CD14-positive monocyte (primary cell): ENCODE data around the gene MATK. TPM values are rescaled to one million over a fixed set of nuclear protein-coding genes. Genes with fewer than 3 reads are reported as not detected.

Experiments used
- DNase-seq, 3 donors: peaks; one replicate each; pipeline ENCODE4 v3.0.0-alpha.2; 2011 to 2022
- H2AFZ ChIP-seq: 2 replicates; pipeline ENCODE4 v1.6.0; 2012; ENCODE audit warnings: mild to moderate bottlenecking, low read depth, low read length, inconsistent platforms; ENCODE audit not compliant: insufficient read depth, poor library complexity, severe bottlenecking
- H3K27ac ChIP-seq, 2 donors: 1 replicate in 1 of 2; 2 replicates in 1 of 2; pipeline ENCODE4 v1.5.1; 2012 to 2013; ENCODE audit warnings: low read length in 2 of 2, control low read depth in 1 of 2, inconsistent platforms in 1 of 2, low read depth in 1 of 2, mild to moderate bottlenecking in 1 of 2
- H3K27me3 ChIP-seq, 2 donors: one replicate each; pipeline versions ENCODE4 v1.6.0 to v1.6.1; 2011 to 2013; ENCODE audit warnings: low read length in 2 of 2; ENCODE audit not compliant: control insufficient read depth in 2 of 2, insufficient read depth in 2 of 2
- H3K36me3 ChIP-seq, 2 donors: replicated peaks in 1 of 2; 1 replicate in 1 of 2; 2 replicates in 1 of 2; pipeline versions ENCODE4 v1.5.1 to v1.6.1; 2012 to 2013; ENCODE audit warnings: low read length in 2 of 2, control low read depth in 1 of 2, inconsistent platforms in 1 of 2, mild to moderate bottlenecking in 1 of 2; ENCODE audit not compliant: insufficient read depth in 2 of 2, control insufficient read depth in 1 of 2
- H3K4me1 ChIP-seq, 2 donors: 1 replicate in 1 of 2; 2 replicates in 1 of 2; pipeline versions ENCODE4 v1.5.1 to v1.6.1; 2012 to 2013; ENCODE audit warnings: low read length in 2 of 2, control low read depth in 1 of 2, inconsistent platforms in 1 of 2, mild to moderate bottlenecking in 1 of 2, moderate library complexity in 1 of 2; ENCODE audit not compliant: insufficient read depth in 2 of 2, control insufficient read depth in 1 of 2
- H3K4me2 ChIP-seq: replicated peaks from 2 replicates; pipeline ENCODE3; 2012; ENCODE audit warnings: low read length, moderate library complexity, mild to moderate bottlenecking; ENCODE audit not compliant: poor library complexity, severe bottlenecking; ENCODE audit errors: extremely low read depth
- H3K4me3 ChIP-seq, 3 experiments: fragments of 200-600 bp in 1 of 3; sonication (generic) in 1 of 3; replicated peaks in 1 of 3; 1 replicate in 2 of 3; 2 replicates in 1 of 3; pipeline ENCODE4 v1.5.1; 2011 to 2013; ENCODE audit warnings: low read length in 3 of 3, mild to moderate bottlenecking in 3 of 3, control low read depth in 2 of 3, low read depth in 2 of 3, inconsistent platforms in 1 of 3, moderate library complexity in 1 of 3
- H3K79me2 ChIP-seq: 2 replicates; pipeline ENCODE4 v1.6.0; 2012; ENCODE audit warnings: mild to moderate bottlenecking, control low read depth, inconsistent platforms, low read length, moderate library complexity; ENCODE audit not compliant: insufficient read depth
- H3K9ac ChIP-seq: 2 replicates; pipeline ENCODE4 v1.6.0; 2017; ENCODE audit warnings: low read length, mild to moderate bottlenecking; ENCODE audit not compliant: insufficient read depth, poor library complexity, severe bottlenecking
- H3K9me3 ChIP-seq, 2 donors: replicated peaks in 1 of 2; 1 replicate in 1 of 2; 2 replicates in 1 of 2; pipeline versions ENCODE4 v1.5.1 to v1.6.1; 2012 to 2013; ENCODE audit warnings: low read length in 2 of 2, control low read depth in 1 of 2; ENCODE audit not compliant: control insufficient read depth in 1 of 2, insufficient read depth in 1 of 2
- H4K20me1 ChIP-seq: 2 replicates; pipeline ENCODE4 v1.6.0; 2012; ENCODE audit warnings: mild to moderate bottlenecking, low read length, control low read depth, moderate library complexity; ENCODE audit not compliant: insufficient read depth
- H3K27ac Mint-ChIP-seq, 7 donors: one replicate each; pipeline ENCODE4 v1.8.0; 2020; ENCODE audit warnings: mild to moderate bottlenecking in 7 of 7, mixed read lengths in 7 of 7, moderate library complexity in 6 of 7, inconsistent platforms in 2 of 7
- H3K27me3 Mint-ChIP-seq, 3 donors: one replicate each; pipeline ENCODE4 v1.8.0; 2021 to 2022; ENCODE audit warnings: low read depth in 3 of 3, mild to moderate bottlenecking in 3 of 3, mixed read lengths in 3 of 3, moderate library complexity in 3 of 3, inconsistent platforms in 1 of 3
- H3K36me3 Mint-ChIP-seq, 2 donors: one replicate each; pipeline ENCODE4 v1.8.0; 2020; ENCODE audit warnings: mixed read lengths in 2 of 2, inconsistent platforms in 1 of 2, mild to moderate bottlenecking in 1 of 2
- H3K4me1 Mint-ChIP-seq: one replicate; pipeline ENCODE4 v1.8.0; 2020; ENCODE audit warnings: mild to moderate bottlenecking, mixed read lengths
- H3K4me3 Mint-ChIP-seq, 2 donors: one replicate each; pipeline ENCODE4 v1.8.0; 2020; ENCODE audit warnings: mild to moderate bottlenecking in 2 of 2, mixed read lengths in 2 of 2, moderate library complexity in 1 of 2
- H3K9me3 Mint-ChIP-seq, 7 donors: one replicate each; pipeline ENCODE4 v1.8.0; 2020 to 2022; ENCODE audit warnings: mixed read lengths in 7 of 7, mild to moderate bottlenecking in 6 of 7, moderate library complexity in 6 of 7, inconsistent platforms in 2 of 7
- WGBS: methylation state at CpG from one replicate; pipeline ENCODE4 v1.1.5; 2013; ENCODE audit warnings: missing lambda C conversion rate; ENCODE audit not compliant: insufficient coverage; 5-methylcytosine and 5-hydroxymethylcytosine counted together
- intact Hi-C, 2 donors: fragments of 100-400 bp; cut with micrococcal nuclease; formaldehyde crosslinking; loops; one replicate each; pipeline versions ENCODE4 v1.15.0 to v1.15.1; 2023
- polyA plus RNA-seq, 3 donors: library from polyadenylated mRNA; depleted of rRNA in 1 of 3; unstranded in 2 of 3; stranded (reverse) in 1 of 3; fragments of 300-500 nt in 2 of 3; fragments of >200 nt in 1 of 3; fragmentation: Illumina TruSeq in 2 of 3; gene quantifications; 1 replicate in 2 of 3; 2 replicates in 1 of 3; pipeline ENCODE4 v1.2.3, GENCODE V29; 2012 to 2021
- TF ChIP-seq, protein P1 (sequence below): fragments of 200-600 bp; IDR thresholded peaks from one replicate; pipeline ENCODE4 v1.8.0; 2022; ENCODE audit warnings: antibody characterized with exemption, mild to moderate bottlenecking

The MATK gene
- polyA plus RNA-seq, 3 donors = 0.20 to 0.44 (median 0.35) TPM

- no peak overlapping the region for H3K4me2 ChIP-seq
- H2AFZ ChIP-seq = no peak overlapping the region
- TF ChIP-seq, protein P1, sequence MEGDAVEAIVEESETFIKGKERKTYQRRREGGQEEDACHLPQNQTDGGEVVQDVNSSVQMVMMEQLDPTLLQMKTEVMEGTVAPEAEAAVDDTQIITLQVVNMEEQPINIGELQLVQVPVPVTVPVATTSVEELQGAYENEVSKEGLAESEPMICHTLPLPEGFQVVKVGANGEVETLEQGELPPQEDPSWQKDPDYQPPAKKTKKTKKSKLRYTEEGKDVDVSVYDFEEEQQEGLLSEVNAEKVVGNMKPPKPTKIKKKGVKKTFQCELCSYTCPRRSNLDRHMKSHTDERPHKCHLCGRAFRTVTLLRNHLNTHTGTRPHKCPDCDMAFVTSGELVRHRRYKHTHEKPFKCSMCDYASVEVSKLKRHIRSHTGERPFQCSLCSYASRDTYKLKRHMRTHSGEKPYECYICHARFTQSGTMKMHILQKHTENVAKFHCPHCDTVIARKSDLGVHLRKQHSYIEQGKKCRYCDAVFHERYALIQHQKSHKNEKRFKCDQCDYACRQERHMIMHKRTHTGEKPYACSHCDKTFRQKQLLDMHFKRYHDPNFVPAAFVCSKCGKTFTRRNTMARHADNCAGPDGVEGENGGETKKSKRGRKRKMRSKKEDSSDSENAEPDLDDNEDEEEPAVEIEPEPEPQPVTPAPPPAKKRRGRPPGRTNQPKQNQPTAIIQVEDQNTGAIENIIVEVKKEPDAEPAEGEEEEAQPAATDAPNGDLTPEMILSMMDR = no peak
- no peaks in the 10 kb centered on the region for H4K20me1 ChIP-seq
- intact Hi-C loops = loop anchor here (5.0 kb wide), 2 partner anchors 58 to 153 kb away; partner anchors contain the start of genes APBA3 (in 1 of the 2) and MRPL54 (in 1 of the 2)
- H3K4me1 Mint-ChIP-seq = peaks cover 14% of the 10 kb centered on the region
- no peaks in the 10 kb centered on the region for H3K27me3 ChIP-seq
- H3K4me1 ChIP-seq = peaks cover 8 to 18% of the 10 kb centered on the region in 2 donors
- no peaks in the 10 kb centered on the region for H3K36me3 ChIP-seq
- no peak overlapping the region for H3K4me3 ChIP-seq
- H3K79me2 ChIP-seq = no peaks in the 10 kb centered on the region
- H3K9me3 ChIP-seq = no peaks in the 10 kb centered on the region
- no peak overlapping the region for H3K27ac Mint-ChIP-seq
- no peaks in the 10 kb centered on the region for H3K36me3 Mint-ChIP-seq
- H3K9ac ChIP-seq = no peak overlapping the region
- H3K9me3 Mint-ChIP-seq = peaks cover 0 to 3% (median 0%) of the 10 kb centered on the region in 7 donors
- no peak for DNase-seq
- H3K27ac ChIP-seq = no peak overlapping the region
- WGBS = 93% methylated on average over 19 of the region's 19 CpGs
- H3K4me3 Mint-ChIP-seq = no peak overlapping the region
- H3K27me3 Mint-ChIP-seq = peaks cover 9 to 25% (median 14%) of the 10 kb centered on the region in 3 donors
These were observed 33.8 kb upstream of the MATK start for GRCh38 chr19:3819989-3820388.

- Histone ChIP-seq H3K9ac (peak overlapping the region; percentile 21), H4K20me1 (no peaks in the 10 kb centered on the region), H2AFZ (peak overlapping the region; percentile 70), H3K27me3 (no peaks in the 10 kb centered on the region), H3K9me3 (no peaks in the 10 kb centered on the region), H3K36me3 (no peaks in the 10 kb centered on the region), H3K79me2 (no peaks in the 10 kb centered on the region), H3K4me1 (peaks cover 8 to 18% of the 10 kb centered on the region in 2 donors), H3K4me2 (peak overlapping the region; percentile 37), H3K4me3 (no peak overlapping the region), H3K27ac (no peak overlapping the region)
- WGBS = 70% methylated on average over 31 of the region's 31 CpGs
- H3K9me3 Mint-ChIP-seq = peaks cover 0 to 3% (median 0%) of the 10 kb centered on the region in 7 donors
- peak overlapping the region in 1 of 7 donors; percentile 16 for H3K27ac Mint-ChIP-seq
- intact Hi-C loops = no loop called here
- TF ChIP-seq, protein P1 = no peak
- peaks cover 9 to 20% (median 13%) of the 10 kb centered on the region in 3 donors for H3K27me3 Mint-ChIP-seq
- H3K36me3 Mint-ChIP-seq = no peaks in the 10 kb centered on the region
- peaks cover 14% of the 10 kb centered on the region for H3K4me1 Mint-ChIP-seq
- H3K4me3 Mint-ChIP-seq = no peak overlapping the region
- no peak for DNase-seq
These were observed 32.7 kb upstream of the MATK start for GRCh38 chr19:3818918-3819317.
